Lower lobe of right lung (tissue), 2 donors: ENCODE data around the gene RAVER1. TPM values are rescaled to one million over a fixed set of nuclear protein-coding genes. Genes with fewer than 3 reads are reported as not detected.
A peak's percentile ranks its signal among the peaks of the same experiment; 100 is the strongest.
"Not testable (repeated sequence)": the region's sequence is repeated elsewhere in the genome, so short reads cannot be mapped to it uniquely, and the experiment has no call there.

Experiments
- ATAC-seq, 2 donors: fragments of 200-7000 bp; cut with Tn5 transposase; one replicate each; pipeline ENCODE4 v1.9.1; 2020 to 2022; ENCODE audit warnings: mild to moderate bottlenecking in 2 of 2, moderate library complexity in 2 of 2
- DNase-seq: peaks from one replicate; pipeline ENCODE4 v3.0.0-alpha.2; 2020
- H3K27ac ChIP-seq: fragments of 200-600 bp; one replicate; pipeline ENCODE4 v1.8.0; 2022
- H3K27me3 ChIP-seq: fragments of 200-600 bp; one replicate; pipeline ENCODE4 v1.8.0; 2022; ENCODE audit warnings: low read depth
- H3K36me3 ChIP-seq: fragments of 200-600 bp; one replicate; pipeline ENCODE4 v1.8.0; 2022; ENCODE audit warnings: mild to moderate bottlenecking
- H3K4me1 ChIP-seq: fragments of 200-600 bp; one replicate; pipeline ENCODE4 v1.8.0; 2022
- H3K4me3 ChIP-seq: fragments of 200-600 bp; one replicate; pipeline ENCODE4 v1.8.0; 2022; ENCODE audit warnings: mild to moderate bottlenecking
- H3K9me3 ChIP-seq: fragments of 200-600 bp; one replicate; pipeline ENCODE4 v1.8.0; 2022
- intact Hi-C: fragments of 100-400 bp; cut with DNase I; formaldehyde crosslinking; loops from one replicate; pipeline ENCODE4 v1.11.0; 2022
- total RNA-seq: library from RNA; stranded (reverse); fragmentation: NEBNext Ultra II Directional; extraction: Animal tissue kit (Norgen Biotek cat#: 25700); gene quantifications from one replicate; pipeline ENCODE4 v1.2.1, GENCODE V29; 2021
- TF ChIP-seq, protein P1 (sequence below): fragments of 200-600 bp; IDR thresholded peaks from one replicate; pipeline ENCODE4 v1.8.0; 2022; ENCODE audit warnings: antibody characterized with exemption, mild to moderate bottlenecking
- donor health status: DM: no; HTN: yes; CAD: no; lungs with severe emphysema.

The RAVER1 gene
- total RNA-seq, 1 donor from 2014 or later, result 29.6 TPM

DNA sequence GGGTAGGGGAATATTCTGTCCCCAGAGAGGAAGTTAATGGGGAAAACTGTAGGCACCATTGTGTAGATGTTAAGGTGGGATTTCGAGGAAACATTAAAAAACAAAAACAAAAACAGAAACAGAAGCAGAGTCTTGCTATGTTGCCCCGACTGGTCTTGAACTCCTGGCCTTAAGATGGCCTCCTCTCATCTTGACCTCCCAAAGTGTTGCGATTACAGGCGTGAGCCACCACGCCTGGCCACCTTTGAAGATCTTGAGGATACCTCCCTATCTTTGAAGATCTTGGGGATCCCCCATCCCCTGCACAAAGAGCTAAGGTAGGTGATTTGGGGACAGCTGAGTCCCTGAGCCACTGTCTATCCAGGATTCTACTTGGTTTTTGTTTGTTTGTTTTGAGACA is 6.6 kb upstream of the RAVER1 start:
- no peaks in the 10 kb centered on the region for H3K9me3 ChIP-seq
- H3K27ac ChIP-seq, result peak overlapping the region; percentile 62
- H3K4me3 ChIP-seq, result no peak overlapping the region
- H3K36me3 ChIP-seq, result no peaks in the 10 kb centered on the region
- no peak for ATAC-seq
- H3K27me3 ChIP-seq, result no peaks in the 10 kb centered on the region
- DNase-seq, result no peak
- intact Hi-C loops, result no loop called here
- TF ChIP-seq, protein P1, sequence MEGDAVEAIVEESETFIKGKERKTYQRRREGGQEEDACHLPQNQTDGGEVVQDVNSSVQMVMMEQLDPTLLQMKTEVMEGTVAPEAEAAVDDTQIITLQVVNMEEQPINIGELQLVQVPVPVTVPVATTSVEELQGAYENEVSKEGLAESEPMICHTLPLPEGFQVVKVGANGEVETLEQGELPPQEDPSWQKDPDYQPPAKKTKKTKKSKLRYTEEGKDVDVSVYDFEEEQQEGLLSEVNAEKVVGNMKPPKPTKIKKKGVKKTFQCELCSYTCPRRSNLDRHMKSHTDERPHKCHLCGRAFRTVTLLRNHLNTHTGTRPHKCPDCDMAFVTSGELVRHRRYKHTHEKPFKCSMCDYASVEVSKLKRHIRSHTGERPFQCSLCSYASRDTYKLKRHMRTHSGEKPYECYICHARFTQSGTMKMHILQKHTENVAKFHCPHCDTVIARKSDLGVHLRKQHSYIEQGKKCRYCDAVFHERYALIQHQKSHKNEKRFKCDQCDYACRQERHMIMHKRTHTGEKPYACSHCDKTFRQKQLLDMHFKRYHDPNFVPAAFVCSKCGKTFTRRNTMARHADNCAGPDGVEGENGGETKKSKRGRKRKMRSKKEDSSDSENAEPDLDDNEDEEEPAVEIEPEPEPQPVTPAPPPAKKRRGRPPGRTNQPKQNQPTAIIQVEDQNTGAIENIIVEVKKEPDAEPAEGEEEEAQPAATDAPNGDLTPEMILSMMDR, result no peak
- peaks cover 6% of the 10 kb centered on the region for H3K4me1 ChIP-seq

DNA sequence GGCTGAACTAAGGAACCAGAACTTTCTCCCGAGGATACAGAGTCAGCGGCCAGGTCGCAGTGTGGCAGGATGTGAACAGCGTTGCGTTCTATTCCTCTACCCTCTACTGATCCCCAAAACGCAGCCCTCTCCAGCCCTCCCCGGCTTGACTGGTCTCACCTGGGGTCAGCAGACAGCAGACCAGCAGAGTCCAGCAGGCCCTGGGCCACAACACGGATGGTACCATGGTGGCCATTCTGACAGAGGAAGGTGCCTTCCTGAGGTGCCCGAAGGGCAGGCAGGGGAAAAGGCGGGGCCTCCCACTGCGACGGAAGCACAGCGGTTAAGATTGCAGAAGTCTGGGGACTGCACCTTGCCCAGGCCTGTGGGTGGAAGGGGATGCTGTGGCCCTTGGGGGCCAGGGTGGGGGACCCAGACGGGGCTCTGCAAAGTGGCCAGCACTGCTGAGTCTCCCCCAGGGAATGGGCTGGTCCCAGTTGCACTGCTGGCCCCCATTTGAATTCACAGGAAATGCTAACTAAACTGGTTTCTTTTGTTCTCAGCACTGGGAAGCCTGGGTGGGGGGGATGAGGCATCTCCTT is 6.1 kb upstream of the RAVER1 start, which contains the start of gene ICAM3:
TSS of gene ICAM3 (minus strand) at position 245 of the 581 bp plus-strand sequence. CDS start at position 235, 10 bp downstream.
- peak in 1 of 2 donors; percentile 31 for ATAC-seq
- peak; percentile 77 for DNase-seq
- no peaks in the 10 kb centered on the region for H3K36me3 ChIP-seq
- intact Hi-C loops, result no loop called here
- TF ChIP-seq, protein P1, result no peak
- peak within 1 kb of the TSS; percentile 62 for H3K27ac ChIP-seq
- peaks cover 9% of the 10 kb centered on the region for H3K4me1 ChIP-seq
- H3K27me3 ChIP-seq, result no peaks in the 10 kb centered on the region
- peak within 1 kb of the TSS; percentile 41 for H3K4me3 ChIP-seq
- H3K9me3 ChIP-seq, result no peaks in the 10 kb centered on the region

DNA sequence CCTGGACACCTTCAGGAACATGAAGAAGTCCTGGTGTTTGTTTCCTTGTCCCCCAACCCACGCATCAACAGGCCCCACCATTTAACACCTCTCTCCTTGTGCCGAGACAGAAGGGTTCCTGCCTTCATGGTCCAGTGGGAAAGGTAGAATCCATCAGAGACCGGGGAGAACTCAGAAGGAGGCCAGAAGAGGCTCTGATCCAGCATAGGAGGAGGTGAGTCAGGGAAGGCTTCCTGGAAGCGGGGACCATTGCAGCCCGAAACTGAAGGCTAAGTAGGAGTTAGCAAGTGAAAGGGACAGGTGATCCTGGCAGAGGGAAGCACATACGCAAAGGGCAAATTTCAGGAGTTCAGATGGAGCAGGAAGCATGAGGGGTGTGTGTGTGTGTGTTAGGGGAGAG is 5.6 kb upstream of the RAVER1 start:
- intact Hi-C loops, result no loop called here
- H3K9me3 ChIP-seq, result no peaks in the 10 kb centered on the region
- peak overlapping the region; percentile 41 for H3K4me3 ChIP-seq
- H3K36me3 ChIP-seq, result no peaks in the 10 kb centered on the region
- H3K27me3 ChIP-seq, result no peaks in the 10 kb centered on the region
- ATAC-seq, result no peak
- TF ChIP-seq, protein P1, result no peak
- peaks cover 14% of the 10 kb centered on the region for H3K4me1 ChIP-seq
- DNase-seq, result no peak
- H3K27ac ChIP-seq, result peak overlapping the region; percentile 62

DNA sequence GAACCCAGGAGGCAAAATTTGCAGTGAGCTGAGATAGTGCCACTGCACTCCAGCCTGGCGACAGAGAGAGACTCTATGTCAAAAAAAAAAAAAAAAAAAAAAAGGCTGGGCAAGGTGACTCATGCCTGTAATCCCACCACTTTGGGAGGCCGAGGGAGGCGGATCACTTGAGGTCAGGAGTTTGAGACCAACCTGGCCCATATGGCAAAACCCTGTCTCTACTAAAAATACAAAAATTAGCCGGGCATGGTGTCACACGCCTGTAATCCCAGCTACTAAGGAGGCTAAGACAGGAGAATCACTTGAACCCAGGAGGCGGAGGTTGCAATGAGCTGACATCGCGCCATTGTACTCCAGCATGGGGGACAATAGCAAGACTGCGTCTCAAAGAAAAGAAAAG is 3.4 kb upstream of the RAVER1 start:
- H3K36me3 ChIP-seq, H3K4me3 ChIP-seq, H3K9me3 ChIP-seq, ATAC-seq, intact Hi-C loops, DNase-seq, H3K27me3 ChIP-seq, H3K27ac ChIP-seq: not testable (repeated sequence)
- H3K4me1 ChIP-seq, result peaks cover 27% of the 10 kb centered on the region

DNA sequence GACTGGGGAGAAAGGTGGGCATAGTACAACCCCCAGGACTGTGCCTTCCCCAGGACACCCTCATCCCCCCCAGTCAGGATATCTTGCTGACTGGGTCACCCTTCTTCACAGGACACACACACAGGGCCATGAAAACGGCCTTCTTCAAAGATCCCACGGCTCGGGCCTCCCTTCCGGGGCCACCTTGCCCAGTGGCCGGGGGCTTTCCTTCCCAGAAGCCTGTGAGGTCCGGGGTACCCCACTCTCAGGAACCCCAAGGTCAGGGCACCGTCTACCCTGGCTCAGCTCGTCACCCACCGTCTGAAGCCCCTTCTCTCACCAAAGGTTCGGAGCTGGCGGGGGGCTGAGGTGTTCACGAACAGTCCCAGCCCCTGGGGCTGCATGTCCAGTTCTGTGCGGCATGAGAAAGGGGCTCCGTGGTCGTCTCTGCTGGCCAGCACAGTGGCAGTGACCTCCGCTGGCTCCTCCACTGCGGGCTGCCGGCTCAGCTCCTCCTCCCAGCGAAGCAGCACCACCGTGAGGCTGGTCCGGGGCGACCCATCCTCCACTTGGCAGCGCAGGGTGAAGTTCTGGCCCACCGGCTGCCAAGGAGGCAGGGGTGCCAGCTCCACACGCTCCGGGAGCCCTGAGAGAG is 2.1 kb upstream of the RAVER1 start:
- TF ChIP-seq, protein P1, result no peak
- Histone ChIP-seq H3K4me3 (peak overlapping the region; percentile 80), H3K27me3 (no peaks in the 10 kb centered on the region), H3K9me3 (no peaks in the 10 kb centered on the region), H3K4me1 (peaks cover 29% of the 10 kb centered on the region), H3K36me3 (peaks cover 4% of the 10 kb centered on the region), H3K27ac (peak overlapping the region; percentile 88)
- no peak for DNase-seq
- intact Hi-C loops, result no loop called here
- ATAC-seq, result no peak
